Measurements from ENCODE around the gene LITAF. TPM values are rescaled to one million over a fixed set of nuclear protein-coding genes. Genes with fewer than 3 reads are reported as not detected.
"Not testable (repeated sequence)": the region's sequence is repeated elsewhere in the genome, so short reads cannot be mapped to it uniquely, and the experiment has no call there.

Gene LITAF
- total RNA-seq, 1 donor from 2014 or later, result 4.7 TPM

DNA sequence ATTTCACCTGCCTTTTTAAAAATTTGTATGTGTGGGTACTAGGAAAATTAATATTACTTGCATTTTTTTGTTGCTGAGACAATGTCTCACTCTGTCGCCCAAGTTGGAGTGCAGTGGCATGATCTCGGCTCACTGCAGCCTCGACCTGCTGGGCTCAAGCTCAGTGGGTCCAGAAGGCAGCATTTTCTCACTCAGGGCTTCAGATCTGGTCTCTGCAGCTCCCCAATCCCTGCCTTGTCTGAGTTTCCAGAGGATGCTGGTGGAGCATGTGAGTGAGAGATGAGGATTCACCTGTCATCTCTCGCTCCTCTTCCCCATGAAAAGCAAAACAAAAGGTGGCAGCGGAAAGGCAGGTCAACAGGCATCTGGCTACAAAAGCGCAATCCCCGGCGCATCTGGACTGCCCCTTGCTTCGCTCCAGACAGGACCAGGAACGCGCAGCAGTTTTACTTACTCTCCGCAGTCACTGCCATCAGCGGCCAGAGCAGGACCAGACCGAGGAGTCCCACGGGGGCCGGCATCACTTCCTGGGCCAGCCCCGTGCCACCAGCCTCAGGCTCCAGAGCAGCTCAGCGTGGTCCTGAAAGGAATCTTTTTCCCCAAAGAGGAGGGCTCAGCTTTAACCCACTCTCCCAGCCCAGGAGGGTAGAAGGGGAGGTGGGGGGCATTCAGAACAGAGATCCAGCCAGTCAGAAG, 59.9 kb downstream of the LITAF start:
- no peak for DNase-seq (ENCODE audit: extremely low read depth, low read depth, low spot score)

DNA sequence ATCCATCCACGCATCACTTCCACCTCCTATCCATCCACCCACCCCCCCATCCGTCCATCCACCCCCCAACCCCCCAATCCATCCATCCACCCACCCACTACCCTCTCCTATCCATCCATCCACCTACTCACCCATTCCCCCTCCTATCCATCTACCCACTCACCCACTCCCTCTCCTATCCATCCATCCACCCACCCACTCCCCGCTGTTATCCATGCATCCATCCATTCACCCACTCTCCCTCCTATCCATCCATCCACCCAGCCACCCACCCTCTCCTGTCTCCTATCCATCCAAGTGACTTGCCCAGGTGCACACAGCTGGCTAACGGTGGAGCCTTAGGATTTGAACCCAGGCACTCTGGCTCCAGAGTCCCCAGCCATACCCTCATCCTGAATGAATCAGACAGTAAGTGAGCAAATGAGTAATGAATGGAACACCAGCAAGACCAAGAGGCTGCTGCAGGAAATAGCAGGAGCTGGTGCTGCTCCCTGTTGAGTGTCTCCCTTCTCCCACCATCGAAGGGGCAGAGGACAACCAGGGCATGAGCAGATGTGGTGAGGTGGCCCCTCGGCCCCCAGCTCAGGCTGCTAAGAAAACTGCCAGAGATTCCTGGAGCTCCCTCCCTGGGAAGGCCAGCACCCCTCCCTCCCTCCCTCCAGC, 62.5 kb downstream of the LITAF start:
- no peak for DNase-seq (ENCODE audit: extremely low read depth, low read depth, low spot score)

DNA sequence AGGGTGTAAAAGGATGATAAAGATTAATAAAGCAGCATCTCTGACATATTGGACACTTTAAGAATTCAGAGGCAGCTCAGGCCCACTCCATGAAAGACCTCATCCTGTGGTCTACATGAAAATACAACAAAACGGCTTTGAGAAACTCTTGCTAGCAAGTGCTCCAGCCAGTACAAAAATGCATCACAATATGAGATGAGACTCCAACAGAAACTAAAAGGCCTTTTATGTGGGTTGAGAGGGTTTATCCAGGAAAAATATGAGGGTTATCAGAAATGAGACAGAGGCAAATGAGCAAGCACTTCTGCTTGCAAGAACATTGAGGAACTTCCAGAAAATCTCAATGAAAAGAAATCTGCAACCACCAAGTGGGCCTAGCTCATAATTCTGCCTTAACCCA, 65.7 kb downstream of the LITAF start:
- no peak for DNase-seq (ENCODE audit: extremely low read depth, low read depth, low spot score)

DNA sequence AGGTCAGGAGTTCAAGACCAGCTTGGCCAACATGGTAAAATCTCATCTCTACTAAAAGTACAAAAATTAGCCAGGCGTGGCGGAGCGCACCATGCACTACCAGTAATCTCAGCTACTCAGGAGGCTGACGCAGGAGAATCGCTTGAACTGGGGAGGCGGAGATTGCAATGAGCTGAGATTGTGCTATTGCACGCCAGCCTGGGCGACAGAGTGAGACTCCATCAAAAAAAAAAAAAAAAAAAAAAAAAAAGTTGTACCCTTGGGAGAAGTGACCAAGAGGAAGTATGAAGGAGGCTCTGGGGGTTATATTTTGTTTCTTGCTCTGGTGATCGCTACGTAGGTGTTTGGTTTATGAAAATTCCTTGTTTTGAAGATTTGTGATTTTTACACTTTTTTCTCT, 66.3 kb downstream of the LITAF start:
- DNase-seq (ENCODE audit: extremely low read depth, low read depth, low spot score), result no peak

DNA sequence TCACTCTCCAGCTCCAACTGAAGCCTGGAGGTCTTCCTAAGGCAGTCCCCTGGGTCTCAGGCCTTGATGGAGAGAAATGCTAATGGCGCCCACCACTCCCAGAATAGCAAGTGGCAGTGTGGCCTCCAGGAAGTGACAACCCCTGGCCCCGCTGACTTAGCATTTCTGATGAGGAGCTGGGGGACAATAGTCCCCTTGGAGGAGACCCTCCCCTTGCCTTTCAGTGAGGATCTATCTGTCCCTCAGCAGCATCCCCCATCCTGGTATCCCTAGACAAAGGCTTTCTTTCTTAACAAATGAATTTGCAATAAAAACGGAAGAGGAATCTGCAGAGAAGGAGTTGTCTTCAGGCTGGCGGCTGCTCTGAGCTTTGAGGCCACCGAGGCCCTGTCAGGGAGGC, 68.8 kb downstream of the LITAF start:
- DNase-seq (ENCODE audit: extremely low read depth, low read depth, low spot score), result no peak

GRCh38 chr16:11515540-11516430, 70.9 kb downstream of the LITAF start:
- DNase-seq (ENCODE audit: extremely low read depth, low read depth, low spot score), result no peak

DNA sequence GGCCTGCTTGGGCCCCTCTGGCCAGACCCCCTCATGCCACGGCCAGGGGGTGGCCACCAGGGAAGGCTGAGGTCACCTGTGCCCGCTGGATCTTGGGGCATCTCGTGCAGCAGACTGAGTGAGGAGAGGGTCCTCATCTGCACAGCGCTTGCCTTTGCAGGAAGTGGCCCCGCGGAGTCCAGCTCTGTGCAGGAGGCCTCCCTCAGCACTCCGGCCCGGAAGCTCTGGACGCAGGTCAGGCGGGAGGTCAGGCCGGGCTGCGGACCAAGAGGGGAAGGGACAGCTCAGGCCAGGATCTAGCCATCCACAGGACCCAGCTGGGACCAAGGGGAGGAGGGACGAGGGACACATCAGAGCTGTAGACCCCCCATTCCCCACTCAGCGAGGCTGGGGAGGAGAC, 72.4 kb downstream of the LITAF start:
- DNase-seq (ENCODE audit: extremely low read depth, low read depth, low spot score), result no peak

GRCh38 chr16:11513366-11513765, 73.4 kb downstream of the LITAF start:
- DNase-seq (ENCODE audit: extremely low read depth, low read depth, low spot score), result not testable (repeated sequence)

GRCh38 chr16:11511801-11512200, 74.9 kb downstream of the LITAF start:
- DNase-seq (ENCODE audit: extremely low read depth, low read depth, low spot score), result no peak

GRCh38 chr16:11511328-11511727, 75.4 kb downstream of the LITAF start:
- DNase-seq (ENCODE audit: extremely low read depth, low read depth, low spot score), result no peak

GRCh38 chr16:11510178-11510973, 76.3 kb downstream of the LITAF start:
- DNase-seq (ENCODE audit: extremely low read depth, low read depth, low spot score), result no peak

DNA sequence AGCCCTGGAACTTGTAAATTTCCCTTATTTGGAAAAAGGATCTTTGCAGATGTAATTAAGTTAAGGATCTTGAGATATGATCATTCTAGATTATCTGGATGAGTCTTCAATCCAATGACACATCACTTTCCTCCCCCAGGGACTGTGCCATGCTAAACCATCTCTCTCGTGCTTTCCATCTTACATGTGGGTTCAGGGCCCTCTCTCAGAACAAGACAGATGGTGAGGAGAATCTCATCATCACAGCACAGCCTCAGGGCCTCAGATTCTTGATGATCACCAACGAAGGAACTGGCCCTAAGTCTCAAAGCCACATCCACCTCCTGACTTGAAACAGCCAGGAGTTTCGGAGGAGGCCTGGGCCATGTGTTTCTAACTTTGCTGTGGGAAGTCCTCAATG, 78.7 kb downstream of the LITAF start:
- no peak for DNase-seq (ENCODE audit: extremely low read depth, low read depth, low spot score)

GRCh38 chr16:11507350-11507749, 79.4 kb downstream of the LITAF start:
- DNase-seq (ENCODE audit: extremely low read depth, low read depth, low spot score), result no peak

DNA sequence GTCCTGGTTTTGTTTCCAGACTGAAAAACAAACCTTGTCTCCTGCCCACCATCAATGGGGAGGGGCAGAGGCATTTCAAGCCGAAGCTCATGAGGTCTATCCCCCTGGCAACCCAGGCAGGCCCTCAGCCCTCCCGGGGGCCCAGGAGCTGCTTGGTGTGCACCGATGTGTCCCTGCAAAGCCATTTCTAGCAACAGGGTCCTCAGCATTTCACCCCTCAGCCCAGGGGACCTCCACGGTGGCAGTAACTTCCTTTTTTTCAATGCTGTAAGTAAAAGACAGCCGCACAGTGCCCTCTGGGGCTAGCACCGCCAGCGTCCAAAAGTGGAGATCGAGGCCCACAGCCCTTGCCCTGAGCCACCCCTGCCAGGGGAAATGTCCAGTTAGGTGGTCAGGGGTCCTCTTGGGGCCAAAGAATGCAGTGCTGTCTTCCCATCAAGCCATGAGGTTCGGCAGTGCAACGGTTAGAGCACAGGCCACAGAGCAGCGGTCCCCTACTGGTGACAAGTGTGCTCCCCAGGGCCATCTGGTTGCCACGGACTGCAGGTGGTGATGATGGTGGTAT, 79.9 kb downstream of the LITAF start:
- DNase-seq (ENCODE audit: extremely low read depth, low read depth, low spot score), result no peak

DNA sequence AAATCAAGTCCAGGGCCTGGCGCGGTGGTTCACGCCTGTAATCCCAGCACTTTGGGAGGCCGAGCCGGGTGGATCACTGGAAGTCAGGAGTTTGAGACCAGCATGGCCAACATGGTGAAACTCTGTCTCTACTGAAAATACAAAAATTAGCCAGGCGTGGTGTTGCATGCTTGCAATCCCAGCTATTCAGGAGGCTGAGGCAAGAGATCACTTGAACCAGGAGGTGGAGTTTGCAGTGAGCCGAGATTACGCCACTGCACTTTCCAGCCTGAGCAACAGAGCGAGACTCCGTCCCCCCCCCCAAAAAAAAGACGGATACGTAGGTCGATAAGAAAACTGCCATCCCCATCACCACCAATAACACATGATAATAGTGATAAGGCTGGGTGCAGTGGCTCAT, 82.5 kb downstream of the LITAF start:
- not testable (repeated sequence) for DNase-seq (ENCODE audit: extremely low read depth, low read depth, low spot score)

DNA sequence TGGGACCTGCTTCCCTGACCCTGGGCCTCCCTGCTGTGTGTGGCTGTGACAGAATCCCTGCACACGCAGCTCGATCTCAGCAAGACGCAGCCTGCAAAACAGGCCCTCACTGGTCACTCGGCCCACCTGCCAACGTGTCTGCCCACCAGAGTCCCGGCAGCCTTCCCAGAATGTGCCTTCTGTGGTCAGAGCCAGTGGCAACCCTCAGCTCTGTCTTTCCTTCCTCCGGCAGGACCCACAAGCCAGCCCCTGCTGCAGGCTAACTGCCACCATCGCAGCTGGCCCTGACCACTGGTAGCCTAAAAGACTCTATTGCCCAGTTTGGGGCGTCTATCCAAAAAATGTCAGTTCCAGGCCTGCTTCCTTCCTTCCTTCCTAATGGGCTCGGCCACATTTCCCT, 83.2 kb downstream of the LITAF start:
- DNase-seq (ENCODE audit: extremely low read depth, low read depth, low spot score), result no peak

GRCh38 chr16:11502239-11502638, 84.5 kb downstream of the LITAF start:
- DNase-seq (ENCODE audit: extremely low read depth, low read depth, low spot score), result no peak

GRCh38 chr16:11501632-11502031, 85.1 kb downstream of the LITAF start:
- no peak for DNase-seq (ENCODE audit: extremely low read depth, low read depth, low spot score)

- DNase-seq (ENCODE audit: extremely low read depth, low read depth, low spot score), result no peak
These were observed 85.9 kb downstream of the LITAF start for GRCh38 chr16:11500700-11501346.

Data from glomerular endothelial cell (primary cell).